Suprapubic skin (tissue), 3 donors: Measurements from ENCODE around the gene TMTC1.

Source experiments
- EP300 ChIP-seq: sonication (generic); formaldehyde crosslinking; IDR thresholded peaks from one replicate; pipeline ENCODE4 v1.6.1; 2017; ENCODE audit warnings: antibody characterized with exemption
- TF ChIP-seq, protein P1 (sequence below), 2 donors: fragments of 200-600 bp in 1 of 2; fragments of 450-650 bp in 1 of 2; sonication (generic) in 1 of 2; IDR thresholded peaks; one replicate each; pipeline ENCODE4 v1.5.1; 2016 to 2019; ENCODE audit warnings: antibody characterized with exemption in 2 of 2, mild to moderate bottlenecking in 1 of 2, moderate library complexity in 1 of 2

GRCh38 chr12:29681370-29681769 is 102.4 kb downstream of the TMTC1 start:
- TF ChIP-seq EP300, result no peak
- TF ChIP-seq, protein P1, sequence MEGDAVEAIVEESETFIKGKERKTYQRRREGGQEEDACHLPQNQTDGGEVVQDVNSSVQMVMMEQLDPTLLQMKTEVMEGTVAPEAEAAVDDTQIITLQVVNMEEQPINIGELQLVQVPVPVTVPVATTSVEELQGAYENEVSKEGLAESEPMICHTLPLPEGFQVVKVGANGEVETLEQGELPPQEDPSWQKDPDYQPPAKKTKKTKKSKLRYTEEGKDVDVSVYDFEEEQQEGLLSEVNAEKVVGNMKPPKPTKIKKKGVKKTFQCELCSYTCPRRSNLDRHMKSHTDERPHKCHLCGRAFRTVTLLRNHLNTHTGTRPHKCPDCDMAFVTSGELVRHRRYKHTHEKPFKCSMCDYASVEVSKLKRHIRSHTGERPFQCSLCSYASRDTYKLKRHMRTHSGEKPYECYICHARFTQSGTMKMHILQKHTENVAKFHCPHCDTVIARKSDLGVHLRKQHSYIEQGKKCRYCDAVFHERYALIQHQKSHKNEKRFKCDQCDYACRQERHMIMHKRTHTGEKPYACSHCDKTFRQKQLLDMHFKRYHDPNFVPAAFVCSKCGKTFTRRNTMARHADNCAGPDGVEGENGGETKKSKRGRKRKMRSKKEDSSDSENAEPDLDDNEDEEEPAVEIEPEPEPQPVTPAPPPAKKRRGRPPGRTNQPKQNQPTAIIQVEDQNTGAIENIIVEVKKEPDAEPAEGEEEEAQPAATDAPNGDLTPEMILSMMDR (IDR thresholded peaks at IDR 0.05), result no peak
